KOPT-K1 (cell line): Measurements from ENCODE around the gene ACTL6B.
A peak's percentile ranks its signal among the peaks of the same experiment; 100 is the strongest.
"Not testable (repeated sequence)": the region's sequence is repeated elsewhere in the genome, so short reads cannot be mapped to it uniquely, and the experiment has no call there.

Source experiments
- H3K27ac ChIP-seq: fragments of 200-600 bp; sonication (generic); 2 replicates; pipeline ENCODE4 v1.5.1; 2016; ENCODE audit warnings: antibody characterized with exemption, mild to moderate bottlenecking, low read depth, low read length; ENCODE audit not compliant: poor library complexity, severe bottlenecking
- H3K36me3 ChIP-seq: fragments of 200-600 bp; sonication (generic); 2 replicates; pipeline ENCODE4 v1.5.1; 2017; ENCODE audit warnings: antibody characterized with exemption, mild to moderate bottlenecking, low read length, moderate library complexity; ENCODE audit not compliant: insufficient read depth
- H3K9me3 ChIP-seq: fragments of 200-600 bp; sonication (generic); 2 replicates; pipeline ENCODE4 v1.5.1; 2017; ENCODE audit warnings: antibody characterized with exemption, low read length, mild to moderate bottlenecking; ENCODE audit not compliant: insufficient read depth, poor library complexity, severe bottlenecking

Gene ACTL6B

GRCh38 chr7:100655908-100656674 is at the start of gene ACTL6B:
Gene ACTL6B (minus strand): TSS chr7:100656448. CDS start chr7:100656354, 94 bp downstream.
- H3K27ac ChIP-seq: no peak within 1 kb of the TSS

GRCh38 chr7:100705320-100705752 is 49.1 kb upstream of the ACTL6B start:
- Histone ChIP-seq H3K9me3 (no peaks in the 10 kb centered on the region), H3K36me3 (peaks cover 24% of the 10 kb centered on the region; the same call in 1 of the 2 replicates), H3K27ac (peak overlapping the region; percentile 92)

More at GRCh38 chr7:100655908-100656674, at the start of gene ACTL6B:
- H3K36me3 ChIP-seq: no peaks in the 10 kb centered on the region
- H3K9me3 ChIP-seq: no peaks in the 10 kb centered on the region

GRCh38 chr7:100701089-100701488 is 44.8 kb upstream of the ACTL6B start:
- H3K9me3 ChIP-seq, H3K27ac ChIP-seq, H3K36me3 ChIP-seq: not testable (repeated sequence)

DNA sequence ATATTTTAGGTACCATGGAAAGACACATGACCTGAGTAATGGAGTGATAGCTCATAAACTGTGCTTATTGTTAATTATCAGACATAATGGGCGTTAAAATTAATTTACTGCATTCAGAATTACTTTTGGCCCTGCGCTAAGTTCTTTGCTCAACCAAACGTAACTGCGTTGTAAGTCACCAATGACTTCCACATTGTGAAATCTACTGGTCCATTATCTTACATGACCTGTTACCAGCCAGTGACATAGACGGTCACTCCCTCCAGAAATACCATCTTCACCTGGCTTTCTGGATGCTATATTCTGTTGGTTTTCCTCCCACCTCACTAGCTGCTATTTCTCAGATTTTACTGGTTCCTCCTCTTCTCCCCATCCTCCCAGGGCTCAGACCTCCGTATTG is 42.8 kb upstream of the ACTL6B start:
- H3K27ac ChIP-seq: no peak overlapping the region

GRCh38 chr7:100696123-100696521 is 39.9 kb upstream of the ACTL6B start:
- Histone ChIP-seq H3K36me3 (peaks cover 1% of the 10 kb centered on the region; the same call in 1 of the 2 replicates), H3K27ac (no peak overlapping the region)

More for the DNA sequence above, 42.8 kb upstream of the ACTL6B start:
- no peaks in the 10 kb centered on the region for H3K36me3 ChIP-seq
- H3K9me3 ChIP-seq: no peaks in the 10 kb centered on the region

GRCh38 chr7:100694098-100694745 is 38.0 kb upstream of the ACTL6B start, which contains the start of gene GIGYF1:
Gene GIGYF1 (minus strand): TSS chr7:100694250. CDS start chr7:100688238, 6,012 bp downstream.
- Histone ChIP-seq H3K36me3 (peaks cover 16% of the 10 kb centered on the region), H3K9me3 (no peaks in the 10 kb centered on the region), H3K27ac (peak within 1 kb of the TSS; percentile 65)

More at GRCh38 chr7:100696123-100696521, 39.9 kb upstream of the ACTL6B start:
- no peaks in the 10 kb centered on the region for H3K9me3 ChIP-seq

- H3K9me3 ChIP-seq: no peaks in the 10 kb centered on the region
- H3K36me3 ChIP-seq: peaks cover 24% of the 10 kb centered on the region
- peak overlapping the region; percentile 65 for H3K27ac ChIP-seq
These were observed 37.3 kb upstream of the ACTL6B start for GRCh38 chr7:100693312-100694097.

GRCh38 chr7:100692578-100692961 is 36.3 kb upstream of the ACTL6B start:
- H3K36me3 ChIP-seq: peaks cover 33% of the 10 kb centered on the region
- H3K27ac ChIP-seq: peak overlapping the region; percentile 65
- H3K9me3 ChIP-seq: no peaks in the 10 kb centered on the region

GRCh38 chr7:100691676-100692577 is 35.7 kb upstream of the ACTL6B start:
- peaks cover 39% of the 10 kb centered on the region for H3K36me3 ChIP-seq
- H3K27ac ChIP-seq: peak overlapping the region; percentile 65
- no peaks in the 10 kb centered on the region for H3K9me3 ChIP-seq

DNA sequence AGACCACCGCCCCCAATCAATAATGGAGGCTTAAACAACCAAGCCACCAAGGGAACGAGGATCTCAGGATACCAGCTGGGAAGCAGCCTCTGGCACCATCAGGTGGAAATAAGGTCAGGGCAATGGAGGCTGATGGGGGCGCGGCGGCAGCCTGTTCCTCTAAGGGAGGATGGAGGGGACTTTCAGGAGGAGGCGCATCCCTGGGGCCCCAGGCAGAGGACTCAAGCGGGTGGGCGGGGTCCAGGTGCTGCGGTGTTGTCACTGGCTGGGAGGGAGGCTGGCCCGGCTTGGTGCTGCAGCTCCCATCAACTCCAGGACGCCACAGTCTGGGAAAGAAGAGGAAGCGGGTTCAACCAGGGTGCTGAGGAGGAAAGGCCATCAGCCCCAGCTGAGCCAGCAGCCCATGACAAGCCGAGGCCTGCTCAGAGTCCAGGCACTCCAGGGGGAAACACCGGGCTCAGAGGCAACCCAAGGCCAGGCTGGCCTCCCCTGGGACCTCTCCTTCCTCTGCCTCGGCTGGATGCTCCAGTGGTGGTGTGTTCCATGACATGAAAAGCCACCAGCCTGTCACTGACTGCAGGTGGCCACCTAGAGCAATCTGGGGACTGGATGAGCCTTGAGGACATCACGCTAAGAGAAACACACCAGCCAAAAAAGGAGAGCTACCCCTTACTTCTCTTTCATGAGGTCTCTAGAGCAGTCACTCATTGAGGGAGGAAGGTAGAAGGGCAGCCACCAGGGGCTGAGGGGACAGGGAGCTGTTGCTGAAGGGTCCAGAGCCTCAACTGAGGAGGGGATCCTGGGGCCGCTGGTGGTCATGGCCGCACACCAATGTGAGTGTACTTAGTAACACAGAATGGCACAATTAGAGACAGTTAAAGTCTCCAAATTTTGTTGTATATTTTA is 33.2 kb upstream of the ACTL6B start:
- no peaks in the 10 kb centered on the region for H3K9me3 ChIP-seq
- H3K27ac ChIP-seq: no peak overlapping the region
- peaks cover 64% of the 10 kb centered on the region for H3K36me3 ChIP-seq

DNA sequence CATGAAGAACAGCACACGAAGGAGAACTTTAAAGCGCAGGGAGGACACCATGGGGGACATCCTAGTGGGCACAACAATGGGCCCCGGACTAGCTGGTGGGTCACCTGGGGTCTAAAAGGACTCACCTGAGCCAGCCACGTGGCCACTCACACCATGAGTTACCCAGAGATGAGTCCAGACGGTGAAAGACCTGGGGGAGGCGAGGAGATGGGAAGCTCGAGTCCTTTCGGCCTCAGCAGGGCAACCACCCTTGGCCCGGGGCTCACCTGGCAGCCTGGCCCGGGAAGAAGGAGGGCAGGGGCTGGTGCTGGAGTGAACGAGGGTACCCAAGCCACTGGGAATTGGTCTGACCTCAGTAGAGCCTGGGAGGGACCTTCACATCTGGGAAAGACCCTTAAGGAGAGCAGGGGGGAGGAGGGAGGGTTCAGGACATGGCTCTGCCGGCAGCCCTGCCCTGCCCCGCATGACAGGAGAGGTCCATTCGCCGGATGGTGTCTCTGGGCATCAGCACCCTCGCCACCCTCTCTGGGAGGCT is 32.1 kb upstream of the ACTL6B start:
- no peak overlapping the region for H3K27ac ChIP-seq
- no peaks in the 10 kb centered on the region for H3K9me3 ChIP-seq
- H3K36me3 ChIP-seq: peaks cover 75% of the 10 kb centered on the region

DNA sequence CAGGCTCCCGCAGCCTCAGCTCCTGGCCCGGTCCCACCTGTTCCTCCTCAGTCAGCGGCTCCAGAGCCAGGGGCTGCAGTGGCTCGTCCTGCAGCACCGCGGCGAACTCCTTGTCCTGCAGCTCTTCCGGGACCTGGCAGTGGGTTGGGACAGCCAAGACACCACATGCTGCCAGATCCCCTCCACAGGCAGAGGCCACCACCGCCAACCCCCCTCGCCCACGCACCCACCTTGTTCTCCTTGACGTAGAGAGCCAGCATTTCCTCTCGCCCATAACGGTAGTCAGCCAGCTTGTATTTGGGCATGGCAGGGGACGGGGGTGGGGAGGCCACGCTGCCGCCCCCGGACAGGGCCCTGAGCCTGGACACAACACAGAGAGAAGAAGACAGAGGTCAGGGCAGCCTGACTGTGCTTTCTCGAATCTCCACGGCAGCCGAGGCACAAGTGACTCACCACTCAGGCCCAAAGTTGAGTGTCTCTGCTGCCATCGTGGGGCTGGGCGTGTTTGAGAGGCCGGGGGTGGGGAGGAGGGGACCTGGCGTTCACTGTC is 31.6 kb upstream of the ACTL6B start:
- peaks cover 80% of the 10 kb centered on the region for H3K36me3 ChIP-seq
- no peaks in the 10 kb centered on the region for H3K9me3 ChIP-seq
- H3K27ac ChIP-seq: no peak overlapping the region

- Histone ChIP-seq H3K27ac (no peak overlapping the region), H3K36me3 (peaks cover 86% of the 10 kb centered on the region), H3K9me3 (no peaks in the 10 kb centered on the region)
These were observed 31.0 kb upstream of the ACTL6B start for GRCh38 chr7:100687261-100687660.
